ENCODE measurements around the gene ZNF526. TPM values are rescaled to one million over a fixed set of nuclear protein-coding genes. Genes with fewer than 3 reads are reported as not detected.

The ZNF526 gene
- total and polyA plus RNA-seq, 9 of the 15 experiments (the other 6 are each of a cell fraction or from before 2014, with no cell fraction given): 1.3 to 17.9 (median 6.2) TPM

GRCh38 chr19:42252365-42253244 lies 32.5 kb downstream of the ZNF526 start (continued):
- TF ChIP-seq, protein P1, sequence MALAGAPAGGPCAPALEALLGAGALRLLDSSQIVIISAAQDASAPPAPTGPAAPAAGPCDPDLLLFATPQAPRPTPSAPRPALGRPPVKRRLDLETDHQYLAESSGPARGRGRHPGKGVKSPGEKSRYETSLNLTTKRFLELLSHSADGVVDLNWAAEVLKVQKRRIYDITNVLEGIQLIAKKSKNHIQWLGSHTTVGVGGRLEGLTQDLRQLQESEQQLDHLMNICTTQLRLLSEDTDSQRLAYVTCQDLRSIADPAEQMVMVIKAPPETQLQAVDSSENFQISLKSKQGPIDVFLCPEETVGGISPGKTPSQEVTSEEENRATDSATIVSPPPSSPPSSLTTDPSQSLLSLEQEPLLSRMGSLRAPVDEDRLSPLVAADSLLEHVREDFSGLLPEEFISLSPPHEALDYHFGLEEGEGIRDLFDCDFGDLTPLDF (CRISPR knock-in tag; IDR thresholded peaks at IDR 0.05): no peak
- no peak for TF ChIP-seq ARNT (IDR thresholded peaks at IDR 0.05)
- TF ChIP-seq POLR2AphosphoS5 (IDR thresholded peaks at IDR 0.05; ENCODE audit: control insufficient read depth, insufficient read depth, low read depth, low read length): no peak
- TF ChIP-seq TGIF2 (CRISPR knock-in tag; IDR thresholded peaks at IDR 0.05): no peak
- TF ChIP-seq KLF6 (CRISPR knock-in tag; IDR thresholded peaks at IDR 0.05; ENCODE audit: borderline replicate concordance): no peak
- no peak for TF ChIP-seq ZFP91 (CRISPR knock-in tag; IDR thresholded peaks at IDR 0.05)
- TF ChIP-seq RFX1 (IDR thresholded peaks at IDR 0.05): peak; percentile 51; the same call in 1 of the 2 replicates
- no peak for TF ChIP-seq SRSF1 (IDR thresholded peaks at IDR 0.05; ENCODE audit: low read depth, low read length)
- no peak for TF ChIP-seq TBP (optimal IDR thresholded peaks at IDR 0.05; ENCODE audit: low read depth, low read length)
- TF ChIP-seq MEIS2 (IDR thresholded peaks at IDR 0.05; ENCODE audit: partially characterized antibody): no peak
- no peak for TF ChIP-seq CGGBP1 (CRISPR knock-in tag; IDR thresholded peaks at IDR 0.05)
- TF ChIP-seq PHB (CRISPR knock-in tag; IDR thresholded peaks at IDR 0.05): no peak
- no peak for TF ChIP-seq POLR2B (IDR thresholded peaks at IDR 0.05; ENCODE audit: low read depth, partially characterized antibody)
- TF ChIP-seq, protein P2, sequence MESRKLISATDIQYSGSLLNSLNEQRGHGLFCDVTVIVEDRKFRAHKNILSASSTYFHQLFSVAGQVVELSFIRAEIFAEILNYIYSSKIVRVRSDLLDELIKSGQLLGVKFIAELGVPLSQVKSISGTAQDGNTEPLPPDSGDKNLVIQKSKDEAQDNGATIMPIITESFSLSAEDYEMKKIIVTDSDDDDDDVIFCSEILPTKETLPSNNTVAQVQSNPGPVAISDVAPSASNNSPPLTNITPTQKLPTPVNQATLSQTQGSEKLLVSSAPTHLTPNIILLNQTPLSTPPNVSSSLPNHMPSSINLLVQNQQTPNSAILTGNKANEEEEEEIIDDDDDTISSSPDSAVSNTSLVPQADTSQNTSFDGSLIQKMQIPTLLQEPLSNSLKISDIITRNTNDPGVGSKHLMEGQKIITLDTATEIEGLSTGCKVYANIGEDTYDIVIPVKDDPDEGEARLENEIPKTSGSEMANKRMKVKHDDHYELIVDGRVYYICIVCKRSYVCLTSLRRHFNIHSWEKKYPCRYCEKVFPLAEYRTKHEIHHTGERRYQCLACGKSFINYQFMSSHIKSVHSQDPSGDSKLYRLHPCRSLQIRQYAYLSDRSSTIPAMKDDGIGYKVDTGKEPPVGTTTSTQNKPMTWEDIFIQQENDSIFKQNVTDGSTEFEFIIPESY (CRISPR knock-in tag; IDR thresholded peaks at IDR 0.05): no peak
- TF ChIP-seq SREBF2 (CRISPR knock-in tag; IDR thresholded peaks at IDR 0.05): no peak
- TF ChIP-seq, protein P3, sequence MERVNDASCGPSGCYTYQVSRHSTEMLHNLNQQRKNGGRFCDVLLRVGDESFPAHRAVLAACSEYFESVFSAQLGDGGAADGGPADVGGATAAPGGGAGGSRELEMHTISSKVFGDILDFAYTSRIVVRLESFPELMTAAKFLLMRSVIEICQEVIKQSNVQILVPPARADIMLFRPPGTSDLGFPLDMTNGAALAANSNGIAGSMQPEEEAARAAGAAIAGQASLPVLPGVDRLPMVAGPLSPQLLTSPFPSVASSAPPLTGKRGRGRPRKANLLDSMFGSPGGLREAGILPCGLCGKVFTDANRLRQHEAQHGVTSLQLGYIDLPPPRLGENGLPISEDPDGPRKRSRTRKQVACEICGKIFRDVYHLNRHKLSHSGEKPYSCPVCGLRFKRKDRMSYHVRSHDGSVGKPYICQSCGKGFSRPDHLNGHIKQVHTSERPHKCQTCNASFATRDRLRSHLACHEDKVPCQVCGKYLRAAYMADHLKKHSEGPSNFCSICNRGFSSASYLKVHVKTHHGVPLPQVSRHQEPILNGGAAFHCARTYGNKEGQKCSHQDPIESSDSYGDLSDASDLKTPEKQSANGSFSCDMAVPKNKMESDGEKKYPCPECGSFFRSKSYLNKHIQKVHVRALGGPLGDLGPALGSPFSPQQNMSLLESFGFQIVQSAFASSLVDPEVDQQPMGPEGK (CRISPR knock-in tag; IDR thresholded peaks at IDR 0.05; ENCODE audit: borderline replicate concordance): no peak
- TF ChIP-seq, protein P4, sequence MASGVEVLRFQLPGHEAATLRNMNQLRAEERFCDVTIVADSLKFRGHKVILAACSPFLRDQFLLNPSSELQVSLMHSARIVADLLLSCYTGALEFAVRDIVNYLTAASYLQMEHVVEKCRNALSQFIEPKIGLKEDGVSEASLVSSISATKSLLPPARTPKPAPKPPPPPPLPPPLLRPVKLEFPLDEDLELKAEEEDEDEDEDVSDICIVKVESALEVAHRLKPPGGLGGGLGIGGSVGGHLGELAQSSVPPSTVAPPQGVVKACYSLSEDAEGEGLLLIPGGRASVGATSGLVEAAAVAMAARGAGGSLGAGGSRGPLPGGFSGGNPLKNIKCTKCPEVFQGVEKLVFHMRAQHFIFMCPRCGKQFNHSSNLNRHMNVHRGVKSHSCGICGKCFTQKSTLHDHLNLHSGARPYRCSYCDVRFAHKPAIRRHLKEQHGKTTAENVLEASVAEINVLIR (CRISPR knock-in tag; IDR thresholded peaks at IDR 0.05): no peak
- no peak for TF ChIP-seq CCAR2 (IDR thresholded peaks at IDR 0.05; ENCODE audit: low read depth, low read length)
- no peak for TF ChIP-seq MCM7 (IDR thresholded peaks at IDR 0.05)
- TF ChIP-seq SMAD2 (IDR thresholded peaks at IDR 0.05; ENCODE audit: low read depth, low read length): no peak

All from K562 (cell line).